Measurements from ENCODE around the gene SLF2. TPM values are rescaled to one million over a fixed set of nuclear protein-coding genes. Genes with fewer than 3 reads are reported as not detected.

Gene SLF2
- total and polyA plus RNA-seq, 2 of the 8 experiments (the other 6 are each of a cell fraction or from before 2014, with no cell fraction given) = 5.5 to 20.9 TPM

- H4K20me1 ChIP-seq (replicated peaks in 1 of 2; ENCODE audit: control insufficient read depth in 1 of 2, insufficient read depth in 2 of 2, low read length in 2 of 2) = peaks cover 7 to 18% of the 10 kb centered on the region in 2 experiments
- H3K56ac ChIP-seq (replicated peaks; ENCODE audit: insufficient read length, low read depth, low read length) = peak overlapping the region; percentile 23
- H4K91ac ChIP-seq (replicated peaks; ENCODE audit: insufficient read length, low read length) = no peak overlapping the region
- H2AFZ ChIP-seq (ENCODE audit: low read length) = no peak overlapping the region; the same call in 1 of the 2 replicates
- DNase-seq (ENCODE audit: low read depth in 1 of 2, low spot score in 2 of 2) (no peak), FAIRE-seq (no peak)
- H3K4me2 ChIP-seq (ENCODE audit: insufficient read depth in 1 of 2, low read depth in 2 of 2, low read length in 2 of 2) = peak overlapping the region; percentile 85 to 98
- H2AK5ac ChIP-seq (ENCODE audit: low read depth, low read length) = no peak overlapping the region
- peaks cover 14 to 33% (median 26%) of the 10 kb centered on the region in 4 experiments for H3K36me3 ChIP-seq (ENCODE audit: control insufficient read depth in 2 of 4, insufficient read depth in 4 of 4, low read length in 3 of 4)
- H4K5ac ChIP-seq (ENCODE audit: insufficient read length, low read depth, low read length) = no peak overlapping the region
- H4K8ac ChIP-seq (ENCODE audit: extremely low read depth, insufficient read depth, low read length) = peak overlapping the region; percentile 97; the same call in 1 of the 2 replicates
- no peak for TF ChIP-seq MAX (IDR thresholded peaks at IDR 0.05)
- TF ChIP-seq NANOG (IDR thresholded peaks at IDR 0.05; ENCODE audit: insufficient read depth, low read depth, low read length, poor library complexity, severe bottlenecking) = no peak
- TF ChIP-seq JUND (IDR thresholded peaks at IDR 0.05; ENCODE audit: low read length) = no peak
- TF ChIP-seq ZNF274 (IDR thresholded peaks at IDR 0.05; ENCODE audit: borderline replicate concordance, extremely low read depth, low read length) = no peak
- H3K23ac ChIP-seq (ENCODE audit: insufficient read length) = no peak overlapping the region
- H3K4me1 ChIP-seq (replicated peaks in 1 of 4; ENCODE audit: control insufficient read depth in 3 of 4, insufficient read depth in 4 of 4, low read length in 3 of 4) = peaks cover 0 to 12% (median 5%) of the 10 kb centered on the region in 4 experiments; a peak in 4 of 7 replicates
- no peak overlapping the region for H3K4ac ChIP-seq (replicated peaks; ENCODE audit: insufficient read length, low read depth, low read length)
- no peaks in the 10 kb centered on the region for H3K9me3 ChIP-seq (ENCODE audit: insufficient read depth in 2 of 2, low read depth in 1 of 2, low read length in 1 of 2)
- H3K9ac ChIP-seq (replicated peaks in 1 of 4; ENCODE audit: extremely low read depth in 1 of 4, low read depth in 3 of 4, low read length in 3 of 4) = peak overlapping the region; percentile 43 to 83 (median 75); a peak in 6 of 7 replicates
- peak overlapping the region; percentile 68 to 92 (median 80) for H3K4me3 ChIP-seq (ENCODE audit: extremely low read depth in 1 of 4, insufficient read depth in 2 of 4, low read depth in 3 of 4, low read length in 4 of 4)
- H3K79me1 ChIP-seq (ENCODE audit: low read depth, low read length) = peaks cover 15% of the 10 kb centered on the region
- peaks cover 17 to 51% of the 10 kb centered on the region in 2 experiments for H3K79me2 ChIP-seq (ENCODE audit: control insufficient read depth in 1 of 2, insufficient read depth in 2 of 2, low read length in 2 of 2)
- 24% methylated on average over 17 of the region's 17 CpGs; no CpG with 5 or more reads in 1 of the 2 experiments for WGBS, 2 experiments (ENCODE audit: extremely low coverage in 1 of 2, insufficient coverage in 1 of 2, insufficient read length in 1 of 2, insufficient replicate concordance in 2 of 2, low coverage in 1 of 2, low lambda C conversion rate in 2 of 2, missing lambda C conversion rate in 1 of 2)
- ChIA-PET POLR2A (ENCODE audit: partially characterized antibody) (interaction anchor here (1.0 to 4.4 kb wide), 9 partner anchors 10 to 425 kb away, joined by 3 to 34 read pairs (median 4); partner anchors contain the start of gene LZTS2), CTCF (ENCODE audit: partially characterized antibody) (interaction anchor here (0.6 to 26.8 kb wide), 9 partner anchors 8 to 286 kb away, joined by 3 to 464 read pairs (median 4); partner anchors contain the start of gene SEMA4G)
- no peak overlapping the region for H3K27ac ChIP-seq (ENCODE audit: low read depth, low read length)
- no peaks in the 10 kb centered on the region for H3K27me3 ChIP-seq (replicated peaks in 1 of 4; ENCODE audit: control insufficient read depth in 3 of 4, extremely low read depth in 1 of 4, insufficient read depth in 3 of 4, low read length in 3 of 4)
- peaks cover 9% of the 10 kb centered on the region; the same call in 1 of the 2 replicates for H3K23me2 ChIP-seq (ENCODE audit: low read depth, low read length)
- peak overlapping the region; percentile 96 for H2BK5ac ChIP-seq (ENCODE audit: low read depth, low read length)
- H3K18ac ChIP-seq (ENCODE audit: extremely low read depth, low read length) = no peak overlapping the region
- no peak overlapping the region for H3K14ac ChIP-seq (ENCODE audit: insufficient read length)
- H2BK15ac ChIP-seq (ENCODE audit: low read length) = no peak overlapping the region
- no peak overlapping the region for H2BK120ac ChIP-seq (replicated peaks; ENCODE audit: low read depth, low read length)
- no peak overlapping the region for H2BK20ac ChIP-seq (ENCODE audit: low read length)
- no peak overlapping the region for H2BK12ac ChIP-seq (ENCODE audit: low read depth, low read length)
Measured at GRCh38 chr10:100986623-100986951, 73.8 kb downstream of the SLF2 start.
